ENCODE results near the gene NAA60. TPM values are rescaled to one million over a fixed set of nuclear protein-coding genes. Genes with fewer than 3 reads are reported as not detected.

Gene NAA60
- total and polyA plus RNA-seq, 2 experiments from 2014 or later: 32.4 to 36.5 TPM

DNA sequence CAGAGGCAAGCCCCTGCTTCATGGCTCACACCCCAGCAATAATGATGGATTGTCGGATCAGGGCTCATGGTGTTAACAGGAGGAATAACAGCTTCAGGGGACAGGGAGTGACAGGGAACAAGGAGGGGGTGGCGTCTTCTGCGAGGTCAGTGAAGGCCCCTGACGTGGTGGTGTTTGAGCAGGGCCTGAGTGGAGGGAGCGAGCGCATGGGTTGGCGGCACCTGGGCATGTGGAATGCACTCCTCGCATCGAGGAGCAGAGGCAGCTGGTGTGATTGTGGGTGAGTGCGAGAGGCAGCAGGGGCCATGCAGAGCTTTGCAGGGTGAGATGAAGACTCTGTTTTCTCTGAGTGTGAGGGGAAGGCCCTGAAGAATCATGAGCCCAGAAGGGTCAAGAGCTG lies 90.6 kb downstream of the NAA60 start:
- peaks cover 36% of the 10 kb centered on the region for H3K36me3 Mint-ChIP-seq (ENCODE audit: low read depth)
- Histone ChIP-seq H3F3A (replicated peaks; ENCODE audit: low read depth) (no peaks in the 10 kb centered on the region; the same call in 1 of the 2 replicates), H3K9me2 (ENCODE audit: insufficient read depth) (no peaks in the 10 kb centered on the region), H3K27me3 (ENCODE audit: insufficient read depth) (no peaks in the 10 kb centered on the region), H3K4me2 (no peak overlapping the region), H3K79me2 (replicated peaks; ENCODE audit: insufficient read depth) (no peaks in the 10 kb centered on the region), H2AFZ (no peak overlapping the region), H3K4me1 (ENCODE audit: insufficient read depth) (no peaks in the 10 kb centered on the region), H3K4me3 (no peak overlapping the region), H3K27ac (ENCODE audit: low read depth) (no peak overlapping the region), H4K20me1 (replicated peaks; ENCODE audit: insufficient read depth) (no peaks in the 10 kb centered on the region), H3K36me3 (ENCODE audit: insufficient read depth) (no peaks in the 10 kb centered on the region)
- ATAC-seq (no peak), DNase-seq (ENCODE audit: low spot score) (no peak)
- H3K27me3 Mint-ChIP-seq (ENCODE audit: insufficient read depth, low read depth, poor library complexity): peaks cover 6% of the 10 kb centered on the region
- no peak overlapping the region for H3K4me3 Mint-ChIP-seq
- TF ChIP-seq JUNB (IDR thresholded peaks at IDR 0.05; ENCODE audit: unreplicated experiment) (no peak), NANOG (IDR thresholded peaks at IDR 0.05; ENCODE audit: borderline replicate concordance) (no peak), EZH2 (IDR thresholded peaks at IDR 0.05; ENCODE audit: low read depth, unreplicated experiment) (no peak), CREB1 (CRISPR knock-in tag; IDR thresholded peaks at IDR 0.05; ENCODE audit: low read depth) (no peak), EZH2phosphoT487 (IDR thresholded peaks at IDR 0.05; ENCODE audit: unreplicated experiment) (no peak), STAT1 (IDR thresholded peaks at IDR 0.05; ENCODE audit: unreplicated experiment) (no peak)
- TF ChIP-seq, protein P1, sequence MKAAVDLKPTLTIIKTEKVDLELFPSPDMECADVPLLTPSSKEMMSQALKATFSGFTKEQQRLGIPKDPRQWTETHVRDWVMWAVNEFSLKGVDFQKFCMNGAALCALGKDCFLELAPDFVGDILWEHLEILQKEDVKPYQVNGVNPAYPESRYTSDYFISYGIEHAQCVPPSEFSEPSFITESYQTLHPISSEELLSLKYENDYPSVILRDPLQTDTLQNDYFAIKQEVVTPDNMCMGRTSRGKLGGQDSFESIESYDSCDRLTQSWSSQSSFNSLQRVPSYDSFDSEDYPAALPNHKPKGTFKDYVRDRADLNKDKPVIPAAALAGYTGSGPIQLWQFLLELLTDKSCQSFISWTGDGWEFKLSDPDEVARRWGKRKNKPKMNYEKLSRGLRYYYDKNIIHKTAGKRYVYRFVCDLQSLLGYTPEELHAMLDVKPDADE (IDR thresholded peaks at IDR 0.05): no peak
- TF ChIP-seq, protein P2, sequence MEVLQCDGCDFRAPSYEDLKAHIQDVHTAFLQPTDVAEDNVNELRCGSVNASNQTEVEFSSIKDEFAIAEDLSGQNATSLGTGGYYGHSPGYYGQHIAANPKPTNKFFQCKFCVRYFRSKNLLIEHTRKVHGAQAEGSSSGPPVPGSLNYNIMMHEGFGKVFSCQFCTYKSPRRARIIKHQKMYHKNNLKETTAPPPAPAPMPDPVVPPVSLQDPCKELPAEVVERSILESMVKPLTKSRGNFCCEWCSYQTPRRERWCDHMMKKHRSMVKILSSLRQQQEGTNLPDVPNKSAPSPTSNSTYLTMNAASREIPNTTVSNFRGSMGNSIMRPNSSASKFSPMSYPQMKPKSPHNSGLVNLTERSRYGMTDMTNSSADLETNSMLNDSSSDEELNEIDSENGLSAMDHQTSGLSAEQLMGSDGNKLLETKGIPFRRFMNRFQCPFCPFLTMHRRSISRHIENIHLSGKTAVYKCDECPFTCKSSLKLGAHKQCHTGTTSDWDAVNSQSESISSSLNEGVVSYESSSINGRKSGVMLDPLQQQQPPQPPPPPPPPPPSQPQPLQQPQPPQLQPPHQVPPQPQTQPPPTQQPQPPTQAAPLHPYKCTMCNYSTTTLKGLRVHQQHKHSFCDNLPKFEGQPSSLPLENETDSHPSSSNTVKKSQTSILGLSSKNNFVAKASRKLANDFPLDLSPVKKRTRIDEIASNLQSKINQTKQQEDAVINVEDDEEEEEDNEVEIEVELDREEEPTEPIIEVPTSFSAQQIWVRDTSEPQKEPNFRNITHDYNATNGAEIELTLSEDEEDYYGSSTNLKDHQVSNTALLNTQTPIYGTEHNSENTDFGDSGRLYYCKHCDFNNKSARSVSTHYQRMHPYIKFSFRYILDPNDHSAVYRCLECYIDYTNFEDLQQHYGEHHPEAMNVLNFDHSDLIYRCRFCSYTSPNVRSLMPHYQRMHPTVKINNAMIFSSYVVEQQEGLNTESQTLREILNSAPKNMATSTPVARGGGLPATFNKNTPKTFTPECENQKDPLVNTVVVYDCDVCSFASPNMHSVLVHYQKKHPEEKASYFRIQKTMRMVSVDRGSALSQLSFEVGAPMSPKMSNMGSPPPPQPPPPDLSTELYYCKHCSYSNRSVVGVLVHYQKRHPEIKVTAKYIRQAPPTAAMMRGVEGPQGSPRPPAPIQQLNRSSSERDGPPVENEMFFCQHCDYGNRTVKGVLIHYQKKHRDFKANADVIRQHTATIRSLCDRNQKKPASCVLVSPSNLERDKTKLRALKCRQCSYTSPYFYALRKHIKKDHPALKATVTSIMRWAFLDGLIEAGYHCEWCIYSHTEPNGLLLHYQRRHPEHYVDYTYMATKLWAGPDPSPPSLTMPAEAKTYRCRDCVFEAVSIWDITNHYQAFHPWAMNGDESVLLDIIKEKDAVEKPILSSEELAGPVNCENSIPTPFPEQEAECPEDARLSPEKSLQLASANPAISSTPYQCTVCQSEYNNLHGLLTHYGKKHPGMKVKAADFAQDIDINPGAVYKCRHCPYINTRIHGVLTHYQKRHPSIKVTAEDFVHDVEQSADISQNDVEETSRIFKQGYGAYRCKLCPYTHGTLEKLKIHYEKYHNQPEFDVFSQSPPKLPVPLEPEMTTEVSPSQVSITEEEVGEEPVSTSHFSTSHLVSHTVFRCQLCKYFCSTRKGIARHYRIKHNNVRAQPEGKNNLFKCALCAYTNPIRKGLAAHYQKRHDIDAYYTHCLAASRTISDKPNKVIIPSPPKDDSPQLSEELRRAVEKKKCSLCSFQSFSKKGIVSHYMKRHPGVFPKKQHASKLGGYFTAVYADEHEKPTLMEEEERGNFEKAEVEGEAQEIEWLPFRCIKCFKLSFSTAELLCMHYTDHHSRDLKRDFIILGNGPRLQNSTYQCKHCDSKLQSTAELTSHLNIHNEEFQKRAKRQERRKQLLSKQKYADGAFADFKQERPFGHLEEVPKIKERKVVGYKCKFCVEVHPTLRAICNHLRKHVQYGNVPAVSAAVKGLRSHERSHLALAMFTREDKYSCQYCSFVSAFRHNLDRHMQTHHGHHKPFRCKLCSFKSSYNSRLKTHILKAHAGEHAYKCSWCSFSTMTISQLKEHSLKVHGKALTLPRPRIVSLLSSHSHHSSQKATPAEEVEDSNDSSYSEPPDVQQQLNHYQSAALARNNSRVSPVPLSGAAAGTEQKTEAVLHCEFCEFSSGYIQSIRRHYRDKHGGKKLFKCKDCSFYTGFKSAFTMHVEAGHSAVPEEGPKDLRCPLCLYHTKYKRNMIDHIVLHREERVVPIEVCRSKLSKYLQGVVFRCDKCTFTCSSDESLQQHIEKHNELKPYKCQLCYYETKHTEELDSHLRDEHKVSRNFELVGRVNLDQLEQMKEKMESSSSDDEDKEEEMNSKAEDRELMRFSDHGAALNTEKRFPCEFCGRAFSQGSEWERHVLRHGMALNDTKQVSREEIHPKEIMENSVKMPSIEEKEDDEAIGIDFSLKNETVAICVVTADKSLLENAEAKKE (CRISPR knock-in tag; IDR thresholded peaks at IDR 0.05): no peak
- H3K27ac Mint-ChIP-seq: no peak overlapping the region
- H3K9me3 Mint-ChIP-seq: no peaks in the 10 kb centered on the region
- H3K4me1 Mint-ChIP-seq: no peaks in the 10 kb centered on the region

Measured in GM23338 (cell line).